Measurements from ENCODE around the gene LDHA. TPM values are rescaled to one million over a fixed set of nuclear protein-coding genes. Genes with fewer than 3 reads are reported as not detected.

The LDHA gene
- total RNA-seq, 1 experiment from 2014 or later, result 711 TPM

Small RNAs within 50 kb of the gene (small RNA-seq; reads per million reads assigned to genes)
- 0.12 reads per million for gene MIR3159

Other genes starting within 250 kb of the LDHA start
- not detected in 2 replicates for gene MRGPRX4, start 221.7 kb upstream of the LDHA start, total RNA-seq (2014; rRNA removed; shearing (Covaris generic); ENCODE audit: low replicate concordance)
- not detected in 2 replicates for gene SAA4, start 157.8 kb upstream of the LDHA start, total RNA-seq (2014; rRNA removed; shearing (Covaris generic); ENCODE audit: low replicate concordance)
- gene SAA2, start 145.9 kb upstream of the LDHA start, total RNA-seq (2014; rRNA removed; shearing (Covaris generic); ENCODE audit: low replicate concordance), result not detected in 2 replicates
- not detected in 2 replicates for gene SAA1, start 128.3 kb upstream of the LDHA start, total RNA-seq (2014; rRNA removed; shearing (Covaris generic); ENCODE audit: low replicate concordance)
- 31.2 and 44.2 TPM in 2 replicates for gene HPS5, start 72.4 kb upstream of the LDHA start, total RNA-seq (2014; rRNA removed; shearing (Covaris generic); ENCODE audit: low replicate concordance)
- gene GTF2H1, start 72.0 kb upstream of the LDHA start, total RNA-seq (2014; rRNA removed; shearing (Covaris generic); ENCODE audit: low replicate concordance), result 46.3 and 81.5 TPM in 2 replicates
- not detected in 2 replicates for gene LDHC, start 17.8 kb downstream of the LDHA start, total RNA-seq (2014; rRNA removed; shearing (Covaris generic); ENCODE audit: low replicate concordance)
- gene LDHAL6A, start 61.3 kb downstream of the LDHA start, total RNA-seq (2014; rRNA removed; shearing (Covaris generic); ENCODE audit: low replicate concordance), result not detected in 2 replicates
- 54.2 and 105 TPM in 2 replicates for gene TSG101, start 132.4 kb downstream of the LDHA start, total RNA-seq (2014; rRNA removed; shearing (Covaris generic); ENCODE audit: low replicate concordance)
- gene UEVLD, start 194.2 kb downstream of the LDHA start, total RNA-seq (2014; rRNA removed; shearing (Covaris generic); ENCODE audit: low replicate concordance), result 10.4 and 14.8 TPM in 2 replicates
- gene MISFA, start 205.2 kb downstream of the LDHA start, total RNA-seq (2014; rRNA removed; shearing (Covaris generic); ENCODE audit: low replicate concordance), result 1.2 TPM in 1 of 2 replicates, not detected in the other
- 11.1 TPM in 2 replicates for gene SPTY2D1, start 239.8 kb downstream of the LDHA start, total RNA-seq (2014; rRNA removed; shearing (Covaris generic); ENCODE audit: low replicate concordance)